H1 (cell line): ENCODE measurements around the gene COL4A1. TPM values are rescaled to one million over a fixed set of nuclear protein-coding genes. Genes with fewer than 3 reads are reported as not detected.

Source experiments
- CTCF ChIA-PET: fragments of 300-600 bp; sonication (Branson Sonifier 250); formaldehyde crosslinking; loops from one replicate; lab custom pipeline; 2021; ENCODE audit not compliant: partially characterized antibody; lab: Charles Lee
- POLR2A ChIA-PET: fragments of 300-600 bp; sonication (Branson Sonifier 250); formaldehyde crosslinking; loops from one replicate; lab custom pipeline; 2021; ENCODE audit warnings: inconsistent platforms; ENCODE audit not compliant: partially characterized antibody; lab: Charles Lee
- DNase-seq, 2 experiments: peaks; one replicate each; pipeline versions ENCODE4 v3.0.0 to v3.0.0-alpha.2; 2010 to 2022; ENCODE audit warnings: low spot score in 2 of 2, low read depth in 1 of 2, mixed read lengths in 1 of 2
- FAIRE-seq: peaks from 2 replicates; lab custom pipeline; 2011; peaks lifted over from hg19 to GRCh38; lab: Jason Lieb, UNC
- H2AFZ ChIP-seq: 2 replicates; pipeline ENCODE4 v1.8.1; 2012; ENCODE audit warnings: low read length, inconsistent platforms
- H2AK5ac ChIP-seq: 2 replicates; pipeline ENCODE4 v1.6.1; 2013; ENCODE audit warnings: low read depth, low read length
- H2BK120ac ChIP-seq: replicated peaks from 2 replicates; pipeline ENCODE3; 2013; ENCODE audit warnings: low read depth, low read length, inconsistent platforms
- H2BK12ac ChIP-seq: 2 replicates; pipeline ENCODE4 v1.6.1; 2013; ENCODE audit warnings: low read depth, low read length
- H2BK15ac ChIP-seq: 2 replicates; pipeline ENCODE4 v1.6.1; 2013; ENCODE audit warnings: low read length
- H2BK20ac ChIP-seq: 2 replicates; pipeline ENCODE4 v1.6.1; 2013; ENCODE audit warnings: low read length
- H2BK5ac ChIP-seq: 2 replicates; pipeline ENCODE4 v1.6.1; 2013; ENCODE audit warnings: low read depth, low read length
- H3K14ac ChIP-seq: 2 replicates; pipeline ENCODE4 v1.6.1; 2013; ENCODE audit warnings: inconsistent platforms; ENCODE audit not compliant: insufficient read length
- H3K18ac ChIP-seq: 2 replicates; pipeline ENCODE4 v1.6.1; 2013; ENCODE audit warnings: low read length; ENCODE audit errors: extremely low read depth
- H3K23ac ChIP-seq: 2 replicates; pipeline ENCODE4 v1.6.1; 2013; ENCODE audit warnings: inconsistent platforms; ENCODE audit not compliant: insufficient read length
- H3K23me2 ChIP-seq: 2 replicates; pipeline ENCODE4 v1.6.1; 2013; ENCODE audit warnings: low read depth, low read length
- H3K27ac ChIP-seq: 2 replicates; pipeline ENCODE4 v1.6.1; 2011; ENCODE audit warnings: low read depth, low read length, inconsistent platforms
- H3K27me3 ChIP-seq, 4 experiments: replicated peaks in 1 of 4; 1 replicate in 1 of 4; 2 replicates in 3 of 4; pipeline versions ENCODE4 v1.6.1 to v1.8.1; 2011 to 2013; ENCODE audit warnings: low read length in 3 of 4, mild to moderate bottlenecking in 3 of 4, inconsistent platforms in 2 of 4, mixed read lengths in 2 of 4, moderate library complexity in 1 of 4; ENCODE audit not compliant: control insufficient read depth in 3 of 4, insufficient read depth in 3 of 4; ENCODE audit errors: extremely low read depth in 1 of 4
- H3K36me3 ChIP-seq, 4 experiments: 2 replicates each; pipeline versions ENCODE4 v1.6.1 to v1.8.1; 2011 to 2013; ENCODE audit warnings: mild to moderate bottlenecking in 4 of 4, low read length in 3 of 4, moderate library complexity in 2 of 4, control low read depth in 1 of 4, inconsistent platforms in 1 of 4; ENCODE audit not compliant: insufficient read depth in 4 of 4, control insufficient read depth in 2 of 4
- H3K4ac ChIP-seq: replicated peaks from 2 replicates; pipeline ENCODE3; 2013; ENCODE audit warnings: low read length, low read depth, mixed read lengths, inconsistent platforms; ENCODE audit not compliant: insufficient read length
- H3K4me1 ChIP-seq, 4 experiments: replicated peaks in 1 of 4; 1 replicate in 1 of 4; 2 replicates in 3 of 4; pipeline versions ENCODE4 v1.6.1 to v1.8.1; 2011 to 2013; ENCODE audit warnings: low read length in 3 of 4, inconsistent platforms in 2 of 4, mixed read lengths in 1 of 4; ENCODE audit not compliant: insufficient read depth in 4 of 4, control insufficient read depth in 3 of 4
- H3K4me2 ChIP-seq, 2 experiments: 2 replicates each; pipeline versions ENCODE4 v1.6.1 to v1.8.1; 2011 to 2013; ENCODE audit warnings: low read depth in 2 of 2, low read length in 2 of 2, control low read depth in 1 of 2, inconsistent platforms in 1 of 2, mild to moderate bottlenecking in 1 of 2; ENCODE audit not compliant: insufficient read depth in 1 of 2
- H3K4me3 ChIP-seq, 4 experiments: fragments of 200-600, 300-600 bp in 1 of 4; sonication (generic), shearing (Covaris generic), sonication (Bioruptor Twin) in 1 of 4; 2 replicates each; pipeline versions ENCODE4 v1.5.1 to v1.8.1; 2011 to 2016; ENCODE audit warnings: low read length in 4 of 4, low read depth in 3 of 4, control low read depth in 2 of 4, inconsistent platforms in 2 of 4, mild to moderate bottlenecking in 2 of 4, mixed read lengths in 1 of 4, moderate library complexity in 1 of 4; ENCODE audit not compliant: insufficient read depth in 2 of 4; ENCODE audit errors: extremely low read depth in 1 of 4
- H3K56ac ChIP-seq: replicated peaks from 2 replicates; pipeline ENCODE3; 2013; ENCODE audit warnings: low read depth, mild to moderate bottlenecking, mixed read lengths, low read length, inconsistent platforms; ENCODE audit not compliant: insufficient read length
- H3K79me1 ChIP-seq: 2 replicates; pipeline ENCODE4 v1.6.1; 2013; ENCODE audit warnings: low read depth, low read length, control low read depth
- H3K79me2 ChIP-seq, 2 experiments: 2 replicates each; pipeline versions ENCODE4 v1.6.1 to v1.8.1; 2012 to 2013; ENCODE audit warnings: low read length in 2 of 2, mild to moderate bottlenecking in 2 of 2, inconsistent platforms in 1 of 2; ENCODE audit not compliant: insufficient read depth in 2 of 2, control insufficient read depth in 1 of 2
- H3K9ac ChIP-seq, 4 experiments: replicated peaks in 1 of 4; 1 replicate in 1 of 4; 2 replicates in 3 of 4; pipeline versions ENCODE4 v1.6.1 to v1.8.1; 2011 to 2013; ENCODE audit warnings: low read depth in 3 of 4, low read length in 3 of 4, control low read depth in 2 of 4, mild to moderate bottlenecking in 2 of 4, moderate library complexity in 2 of 4, inconsistent platforms in 1 of 4; ENCODE audit errors: extremely low read depth in 1 of 4
- H3K9me3 ChIP-seq, 2 experiments: 2 replicates each; pipeline versions ENCODE4 v1.6.1 to v1.8.1; 2012 to 2013; ENCODE audit warnings: mild to moderate bottlenecking in 2 of 2, moderate library complexity in 2 of 2, control low read depth in 1 of 2, inconsistent platforms in 1 of 2, low read depth in 1 of 2, low read length in 1 of 2, mixed read lengths in 1 of 2; ENCODE audit not compliant: insufficient read depth in 2 of 2
- H4K20me1 ChIP-seq, 2 experiments: replicated peaks in 1 of 2; 2 replicates each; pipeline versions ENCODE3 to v1.8.1; 2011 to 2013; ENCODE audit warnings: inconsistent platforms in 2 of 2, low read length in 2 of 2, mild to moderate bottlenecking in 1 of 2; ENCODE audit not compliant: insufficient read depth in 2 of 2, control insufficient read depth in 1 of 2
- H4K5ac ChIP-seq: 2 replicates; pipeline ENCODE4 v1.6.1; 2013; ENCODE audit warnings: low read length, low read depth, mixed read lengths, inconsistent platforms; ENCODE audit not compliant: insufficient read length
- H4K8ac ChIP-seq: 2 replicates; pipeline ENCODE4 v1.8.0; 2013; ENCODE audit warnings: mild to moderate bottlenecking, moderate library complexity, low read length, inconsistent platforms; ENCODE audit not compliant: insufficient read depth; ENCODE audit errors: extremely low read depth
- H4K91ac ChIP-seq: replicated peaks from 2 replicates; pipeline ENCODE3; 2013; ENCODE audit warnings: low read length, mixed read lengths, inconsistent platforms; ENCODE audit not compliant: insufficient read length
- ATF3 ChIP-seq: IDR thresholded peaks from 2 replicates; pipeline ENCODE4 v1.6.1; 2011; ENCODE audit warnings: low read depth, mild to moderate bottlenecking, low read length; ENCODE audit not compliant: insufficient read depth
- BRCA1 ChIP-seq: IDR thresholded peaks from 2 replicates; pipeline ENCODE4 v1.6.1; 2012; ENCODE audit warnings: low read depth, low read length, improper control_type of control experiment
- CBX5 ChIP-seq: fragments of 300-800, 300-1000 bp; sonication (generic); IDR thresholded peaks from 2 replicates; pipeline ENCODE4 v1.7.1; 2016; ENCODE audit warnings: antibody characterized with exemption, low read length, low read depth
- CEBPB ChIP-seq: IDR thresholded peaks from 2 replicates; pipeline ENCODE4 v1.6.1; 2012; ENCODE audit warnings: low read depth, low read length
- FOSL1 ChIP-seq: IDR thresholded peaks from 2 replicates; pipeline ENCODE4 v1.6.1; 2011; ENCODE audit warnings: mild to moderate bottlenecking, low read depth, low read length, moderate library complexity; ENCODE audit not compliant: insufficient read depth
- HDAC6 ChIP-seq: IDR thresholded peaks from one replicate; pipeline ENCODE4 v1.7.1; 2012; ENCODE audit warnings: low read depth, mild to moderate bottlenecking, inconsistent platforms, low read length, moderate library complexity
- JUN ChIP-seq: IDR thresholded peaks from 2 replicates; pipeline ENCODE4 v1.6.1; 2011; ENCODE audit warnings: low read depth, mild to moderate bottlenecking, improper control_type of control experiment, low read length
- JUND ChIP-seq: IDR thresholded peaks from 2 replicates; pipeline ENCODE4 v1.6.1; 2011; ENCODE audit warnings: mild to moderate bottlenecking, improper control_type of control experiment, low read length
- PHF8 ChIP-seq: fragments of 200-600 bp; sonication (generic); conservative IDR thresholded peaks from 2 replicates; pipeline ENCODE4 v1.7.1; 2012; ENCODE audit warnings: low read depth, mild to moderate bottlenecking, inconsistent platforms, low read length, moderate library complexity
- POU5F1 ChIP-seq: IDR thresholded peaks from 2 replicates; pipeline ENCODE4 v1.6.1; 2011; ENCODE audit warnings: low read depth, mild to moderate bottlenecking, low read length, moderate library complexity
- RFX5 ChIP-seq: IDR thresholded peaks from 2 replicates; pipeline ENCODE4 v1.6.1; 2011; ENCODE audit warnings: low read depth, low read length, improper control_type of control experiment, borderline replicate concordance
- RXRA ChIP-seq: IDR thresholded peaks from 2 replicates; pipeline ENCODE4 v1.6.1; 2011; ENCODE audit warnings: low read depth, mild to moderate bottlenecking, low read length, moderate library complexity; ENCODE audit not compliant: insufficient read depth
- SUZ12 ChIP-seq: fragments of 200-600 bp; sonication (generic); IDR thresholded peaks from 2 replicates; pipeline ENCODE4 v1.6.1; 2012; ENCODE audit warnings: mild to moderate bottlenecking, inconsistent platforms, low read length, moderate library complexity, mixed read lengths
- WGBS, 2 experiments: shearing (Covaris generic) in 1 of 2; methylation state at CpG; one replicate each; pipeline versions ENCODE4 v1.1.6 to v1.1.7; 2013 to 2015; ENCODE audit warnings: low lambda C conversion rate in 2 of 2, mixed read lengths in 2 of 2, inconsistent platforms in 1 of 2, low coverage in 1 of 2, missing lambda C conversion rate in 1 of 2; ENCODE audit not compliant: insufficient replicate concordance in 2 of 2, insufficient coverage in 1 of 2, insufficient read length in 1 of 2; ENCODE audit errors: extremely low coverage in 1 of 2, missing lambda C conversion rate in 1 of 2; 5-methylcytosine and 5-hydroxymethylcytosine counted together
- polyA plus RNA-seq, 7 experiments: library from polyadenylated mRNA; depleted of rRNA in 3 of 7; stranded (reverse) in 5 of 7; unstranded in 2 of 7; fragments of >200 nt in 5 of 7; fragments of 200-250 nt in 2 of 7; gene quantifications; 1 replicate in 5 of 7; 2 replicates in 1 of 7; 4 replicates in 1 of 7; pipeline versions ENCODE4 v1.2.1 to v1.2.3, GENCODE V29; 2011 to 2013; ENCODE audit warnings: missing spikeins in 2 of 7, mixed read lengths in 2 of 7
- total RNA-seq: library from RNA; stranded (reverse); fragmentation: NEBNext Ultra II Directional; extraction: Animal tissue kit (Norgen Biotek cat#: 25700); gene quantifications from 2 replicates; pipeline ENCODE4 v1.2.1, GENCODE V29; 2021

Gene COL4A1
- total and polyA plus RNA-seq, 2 of the 8 experiments (the other 6 are each of a cell fraction or from before 2014, with no cell fraction given) = 30.7 to 82.0 TPM

GRCh38 chr13:110317093-110317492 is 10.1 kb upstream of the COL4A1 start:
- H2BK12ac ChIP-seq = peak overlapping the region; percentile 3; the same call in 1 of the 2 replicates
- WGBS, 2 experiments = 93% methylated on average over 5 of the region's 5 CpGs; no CpG with 5 or more reads in 1 of the 2 experiments
- H3K27ac ChIP-seq = no peak overlapping the region
- no peak overlapping the region for H3K14ac ChIP-seq
- H3K27me3 ChIP-seq = no peaks in the 10 kb centered on the region
- peaks cover 5% of the 10 kb centered on the region; the same call in 1 of the 2 replicates for H3K23me2 ChIP-seq
- H3K4me2 ChIP-seq = no peak overlapping the region
- H3K79me2 ChIP-seq = peaks cover 5 to 13% of the 10 kb centered on the region in 2 experiments; a peak in 3 of 4 replicates
- peaks cover 0 to 10% (median 4%) of the 10 kb centered on the region in 4 experiments; a peak in 3 of 8 replicates for H3K36me3 ChIP-seq
- peak overlapping the region; percentile 17; the same call in 1 of the 2 replicates for H2AK5ac ChIP-seq
- H2BK120ac ChIP-seq = no peak overlapping the region
- H3K23ac ChIP-seq = no peak overlapping the region
- no peak overlapping the region for H3K18ac ChIP-seq
- H2BK15ac ChIP-seq = no peak overlapping the region
- no peak overlapping the region for H3K4me3 ChIP-seq
- TF ChIP-seq RFX5 (no peak), CEBPB (no peak), JUND (no peak), SUZ12 (no peak), JUN (no peak), CBX5 (no peak), PHF8 (no peak), HDAC6 (no peak), FOSL1 (no peak), POU5F1 (no peak), BRCA1 (no peak), RXRA (no peak), ATF3 (no peak)
- FAIRE-seq (no peak), DNase-seq (no peak)
- peaks cover 7% of the 10 kb centered on the region for H3K79me1 ChIP-seq
- H2AFZ ChIP-seq = no peak overlapping the region
- peaks cover 0 to 3% (median 0%) of the 10 kb centered on the region in 4 experiments; a peak in 2 of 7 replicates for H3K4me1 ChIP-seq
- H4K91ac ChIP-seq = peak overlapping the region; percentile 72
- no peak overlapping the region; the same call in 1 of the 2 replicates for H2BK5ac ChIP-seq
- H4K20me1 ChIP-seq = peaks cover 4 to 11% of the 10 kb centered on the region in 2 experiments
- H3K9ac ChIP-seq = no peak overlapping the region
- ChIA-PET POLR2A (no interaction called here), CTCF (no interaction called here)
- H3K4ac ChIP-seq = no peak overlapping the region
- H2BK20ac ChIP-seq = 0 out of 2 replicates have a peak overlapping the region, but pooled peaks have one; percentile 43
- H3K9me3 ChIP-seq = no peaks in the 10 kb centered on the region; a peak in 1 of 4 replicates
- no peak overlapping the region for H4K5ac ChIP-seq
- H4K8ac ChIP-seq = no peak overlapping the region; the same call in 1 of the 2 replicates
- no peak overlapping the region for H3K56ac ChIP-seq
